NK-92 (cell line): ENCODE results near the gene DVL1.

Experiments used
- DNase-seq: peaks from one replicate; lab custom pipeline; 2025; ENCODE audit not compliant: unreplicated experiment; lab: John Stamatoyannopoulos, UW

Gene DVL1

GRCh38 chr1:1356796-1357401 lies 7.7 kb upstream of the DVL1 start:
- DNase-seq, result no peak

- DNase-seq, result no peak
These were observed 7.1 kb upstream of the DVL1 start for GRCh38 chr1:1356166-1356795.

DNA sequence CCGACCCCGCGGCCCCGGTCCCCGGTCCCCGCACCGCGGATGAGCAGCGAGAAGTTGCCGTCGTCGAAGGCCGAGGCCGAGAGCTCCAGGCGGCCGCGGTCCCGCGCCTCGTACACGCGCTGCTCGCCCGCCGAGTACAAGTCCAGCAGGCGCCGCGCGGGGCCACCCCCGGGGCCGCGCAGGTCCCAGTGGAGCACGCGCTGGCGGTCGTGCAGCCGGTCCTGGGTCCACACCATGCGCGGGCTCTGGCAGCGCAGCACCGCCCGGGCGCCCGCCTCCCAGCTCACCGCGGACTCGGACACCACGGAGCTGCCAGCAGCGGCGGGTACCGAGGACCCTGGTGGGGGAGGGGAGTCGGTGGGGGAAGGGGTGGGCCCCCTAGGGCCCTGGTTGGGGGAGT lies 6.2 kb upstream of the DVL1 start:
- DNase-seq, result no peak

- DNase-seq, result no peak
These were observed 5.3 kb upstream of the DVL1 start for GRCh38 chr1:1354271-1355247.

GRCh38 chr1:1353389-1354151 lies 4.4 kb upstream of the DVL1 start:
- no peak for DNase-seq

DNA sequence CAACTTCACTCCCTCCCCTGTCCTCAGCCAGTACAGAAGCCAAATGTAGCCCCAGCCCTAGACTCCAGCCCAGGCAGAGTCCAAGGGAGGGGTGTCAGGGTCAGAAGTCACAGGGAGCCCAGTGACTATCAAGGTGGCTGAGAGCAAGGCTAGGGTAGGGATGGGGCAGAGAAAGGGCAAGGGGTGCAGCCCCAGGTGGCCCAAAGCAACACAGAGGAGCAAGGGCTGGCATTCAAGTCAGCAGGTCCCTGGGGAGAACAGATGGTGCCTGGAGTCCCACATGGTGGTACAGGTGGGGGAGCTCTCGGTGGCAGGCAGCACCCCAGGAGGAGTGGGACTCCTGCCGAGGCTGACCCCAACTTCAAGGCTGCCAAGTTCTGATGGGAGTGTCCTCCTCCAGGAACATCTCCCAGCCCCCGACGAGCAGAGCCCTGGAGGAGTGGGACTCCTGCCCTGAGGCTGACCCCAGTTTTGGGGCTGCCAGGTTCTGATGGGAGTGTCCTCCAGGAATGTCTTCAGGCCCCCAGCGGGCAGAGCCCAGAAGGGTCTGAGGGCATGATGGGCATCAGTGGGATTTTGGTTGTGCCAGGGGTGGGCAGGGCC lies 3.7 kb upstream of the DVL1 start:
- no peak for DNase-seq

DNA sequence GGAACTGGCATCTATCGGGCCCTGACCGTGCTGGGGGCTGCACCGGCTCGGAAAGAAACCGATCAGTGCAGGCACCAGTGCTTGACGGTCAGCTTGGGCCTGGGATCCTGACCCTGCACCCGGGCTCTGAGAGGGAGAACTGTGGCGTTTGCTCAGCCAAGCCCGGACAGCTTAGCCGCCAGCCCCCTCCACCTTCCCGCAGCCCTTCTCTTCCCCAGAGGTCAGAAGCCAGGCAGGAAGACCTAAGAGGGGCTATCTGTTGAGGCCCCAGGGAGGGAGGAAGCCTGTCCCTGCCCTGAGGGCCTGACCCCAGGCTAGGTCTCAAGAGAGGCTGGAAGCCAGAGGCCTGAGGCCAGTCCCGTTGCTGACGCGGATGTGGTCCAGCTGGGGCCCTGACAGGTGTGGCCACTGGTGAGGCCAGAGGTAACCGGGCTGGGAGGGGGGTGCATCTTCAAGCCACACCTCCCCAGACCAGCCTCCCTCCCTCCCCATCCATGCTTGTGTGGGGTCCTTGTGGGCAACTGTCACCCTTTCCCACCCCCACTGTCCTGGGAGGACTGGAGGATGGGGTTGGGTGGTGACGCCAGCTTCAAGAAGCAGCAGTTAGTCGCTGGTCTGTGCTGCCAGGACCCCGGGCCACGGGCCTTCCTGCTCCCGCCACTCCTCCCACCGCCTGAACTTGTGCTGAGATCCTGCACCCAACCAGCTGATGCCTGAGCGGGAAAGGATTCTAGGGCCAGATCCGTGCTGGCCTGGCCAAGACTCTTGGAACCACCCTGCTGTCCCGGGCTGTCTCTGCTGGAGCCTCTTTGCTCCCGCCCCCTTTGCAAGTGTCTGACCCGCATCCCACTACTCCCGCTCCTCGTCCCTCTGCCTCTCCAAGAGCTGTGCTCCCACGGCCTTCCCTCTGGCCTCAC lies 2.6 kb upstream of the DVL1 start:
- DNase-seq, result no peak

- no peak for DNase-seq
These were observed 580 bp downstream of the DVL1 start for GRCh38 chr1:1348420-1349255.

DNA sequence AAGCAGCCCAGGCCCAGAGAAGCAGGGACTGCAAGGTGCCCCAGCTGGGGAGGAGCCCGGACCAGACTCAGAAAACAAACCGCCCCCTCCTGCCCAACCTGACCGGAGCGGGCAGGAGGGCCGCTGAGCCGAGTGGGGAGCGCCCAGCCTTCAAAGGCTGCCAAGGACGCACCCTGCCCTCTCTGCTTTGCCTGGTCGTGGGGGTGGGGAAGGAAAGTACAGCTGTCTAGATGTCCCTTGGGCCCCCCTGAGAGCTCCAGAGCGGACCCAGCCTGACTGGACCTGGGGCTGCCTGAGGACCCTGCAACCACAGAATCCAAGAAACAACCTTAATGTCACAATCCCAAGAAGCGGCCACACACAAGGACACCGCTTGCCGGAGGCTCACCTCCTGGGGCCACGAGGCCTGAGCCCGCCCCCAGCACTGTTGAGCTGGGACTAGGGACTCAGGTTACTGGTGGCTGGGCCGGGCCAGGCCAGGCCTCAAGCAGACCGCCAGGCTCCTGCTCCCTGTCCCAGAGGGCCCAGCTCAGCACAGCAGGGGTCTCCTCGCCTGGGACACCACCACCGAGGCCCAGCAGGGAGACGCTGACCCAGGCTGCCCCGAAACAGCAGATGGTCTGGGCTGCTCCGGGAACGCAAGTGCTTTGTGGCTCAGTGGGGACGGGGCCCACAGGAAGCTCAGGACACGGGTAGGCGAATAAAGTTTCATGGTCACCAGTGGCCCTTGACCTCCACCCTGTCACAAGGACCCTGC lies 1.4 kb downstream of the DVL1 start:
- DNase-seq, result no peak

DNA sequence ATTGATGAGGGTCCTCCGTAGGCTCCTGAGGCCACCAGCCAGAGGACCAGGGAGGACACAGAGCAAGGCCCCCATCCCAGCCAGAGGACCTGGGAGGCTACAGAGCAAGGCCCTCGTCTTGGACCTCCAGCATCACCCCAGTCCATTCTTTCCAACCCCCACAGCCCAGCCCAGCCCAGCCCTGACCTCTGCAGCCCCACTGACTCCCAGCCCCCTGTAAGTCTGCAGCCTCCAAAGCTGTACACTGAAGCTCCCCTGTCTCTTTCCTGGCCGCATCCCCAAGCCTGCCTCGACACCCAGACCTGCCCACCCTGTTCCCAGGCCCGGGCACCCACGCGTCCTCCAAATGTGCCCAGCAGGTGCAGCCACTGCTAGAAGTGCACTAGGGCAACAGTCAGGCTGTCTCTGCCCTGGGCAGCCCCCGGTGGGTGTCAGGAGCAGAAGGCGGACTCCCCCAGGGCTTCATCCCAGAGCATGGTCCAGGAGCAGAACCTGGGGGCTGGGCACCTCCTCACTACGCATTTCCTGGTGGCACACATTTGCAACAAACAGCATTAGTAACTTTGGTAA lies 2.1 kb downstream of the DVL1 start:
- DNase-seq, result no peak

DNA sequence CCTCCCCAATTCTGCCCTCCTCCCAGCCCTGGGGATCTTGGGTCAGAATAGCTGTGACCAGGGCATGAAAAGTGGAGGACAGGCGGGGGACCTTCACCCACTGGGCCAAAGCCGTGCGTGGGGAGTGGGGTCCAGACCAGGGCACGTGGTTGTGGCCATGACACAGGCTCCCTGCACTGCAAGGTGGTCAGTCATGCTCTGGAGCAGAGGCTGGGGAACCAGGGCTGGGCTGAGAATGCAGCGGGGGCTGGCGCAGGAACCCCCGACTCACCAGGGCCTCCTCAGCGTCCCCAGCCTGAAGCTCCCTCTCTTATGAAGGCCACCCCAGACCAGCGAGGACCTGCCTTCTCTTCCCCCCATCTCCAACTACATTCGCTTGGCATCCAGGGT lies 2.7 kb downstream of the DVL1 start:
- no peak for DNase-seq

DNA sequence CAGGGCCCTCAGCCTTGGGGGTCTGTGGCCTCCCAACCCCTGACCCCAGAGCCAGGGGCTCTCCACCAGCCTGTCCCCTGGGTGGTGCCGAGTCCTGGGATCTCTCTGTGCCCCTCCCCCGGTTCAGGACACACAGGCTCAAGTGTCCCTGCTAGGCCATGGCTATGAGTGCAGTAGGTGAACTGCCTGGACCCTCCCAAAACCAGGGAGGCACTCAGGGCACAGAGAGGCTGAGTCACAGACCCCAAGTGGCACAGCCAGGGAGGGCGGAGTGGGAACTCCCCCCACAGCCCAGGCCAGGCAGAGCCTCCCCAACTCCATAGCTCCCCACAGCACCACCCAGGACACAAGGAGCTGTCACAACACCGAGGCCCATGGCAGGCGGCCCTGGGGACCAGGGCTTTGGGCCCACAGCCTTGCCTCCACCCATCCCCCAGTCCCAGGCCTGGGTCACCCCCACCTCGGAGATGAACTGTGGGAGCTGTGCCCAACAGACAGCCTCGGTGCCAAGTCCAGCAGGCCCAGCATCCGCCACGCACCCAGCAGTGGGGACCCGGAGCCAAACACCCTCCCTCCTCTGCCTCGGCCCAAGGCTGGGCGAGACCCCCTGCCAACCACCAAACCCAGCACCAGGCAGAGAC lies 3.2 kb downstream of the DVL1 start:
- no peak for DNase-seq

DNA sequence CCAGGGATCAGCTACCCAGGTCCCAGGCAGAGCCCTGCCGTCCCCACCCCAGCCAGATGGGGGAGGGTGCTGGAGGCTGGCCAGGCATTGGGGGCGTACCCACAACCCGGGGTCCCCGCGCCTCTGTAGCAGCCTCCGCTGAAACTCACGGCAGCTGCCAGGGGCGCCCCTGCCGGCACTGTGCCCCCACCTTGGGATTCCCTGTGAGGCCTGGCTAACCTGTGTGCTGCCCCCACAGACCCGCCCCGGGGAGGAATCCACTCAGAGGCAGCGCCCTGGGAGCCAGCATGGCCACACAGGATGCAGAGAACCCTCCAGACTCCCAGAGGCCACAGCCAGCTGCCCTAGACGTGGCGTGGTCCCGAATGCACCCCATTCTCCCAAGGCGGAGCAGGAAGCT lies 3.8 kb downstream of the DVL1 start:
- DNase-seq, result no peak

GRCh38 chr1:1344655-1345361 lies 4.4 kb downstream of the DVL1 start:
- DNase-seq, result no peak

- DNase-seq, result no peak
These were observed 5.3 kb downstream of the DVL1 start for GRCh38 chr1:1343811-1344421.

DNA sequence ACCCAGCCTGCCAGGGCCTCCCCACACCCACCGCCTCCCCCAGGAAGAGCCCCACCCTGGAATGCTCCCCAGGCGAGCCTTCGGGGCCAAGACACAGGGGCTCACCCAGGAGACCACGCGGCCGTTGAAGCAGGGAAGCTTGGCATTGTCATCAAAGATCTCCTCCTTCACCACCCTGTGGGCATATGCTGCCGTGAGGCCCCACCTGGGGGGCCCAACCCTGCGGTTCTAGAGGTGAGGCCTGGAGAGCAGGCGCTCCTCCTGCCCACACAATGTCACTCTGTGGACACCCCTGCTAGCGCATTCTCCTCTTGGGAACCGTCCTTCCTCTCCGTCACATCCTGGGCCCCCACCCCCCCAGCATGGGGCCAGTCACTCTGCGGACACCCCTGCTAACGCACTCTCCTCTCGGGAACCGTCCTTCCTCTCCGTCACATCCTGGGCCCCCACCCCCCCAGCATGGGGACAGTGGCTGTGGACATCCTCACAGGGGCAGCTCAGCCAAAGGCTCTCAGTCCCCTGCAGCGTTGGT lies 6.6 kb downstream of the DVL1 start:
- DNase-seq, result no peak
